GM12872 (cell line): ENCODE data around the gene LGALS4.

Experiments used
- CTCF ChIP-seq: IDR thresholded peaks from 3 replicates; pipeline ENCODE4 v1.5.1; 2011; ENCODE audit warnings: low read depth, mild to moderate bottlenecking, low read length, moderate library complexity; ENCODE audit not compliant: insufficient read depth

The LGALS4 gene

GRCh38 chr19:38845374-38846024 lies 32.8 kb upstream of the LGALS4 start:
- TF ChIP-seq CTCF: no peak

GRCh38 chr19:38844093-38844686 lies 31.4 kb upstream of the LGALS4 start:
- TF ChIP-seq CTCF: no peak

GRCh38 chr19:38843175-38843758 lies 30.5 kb upstream of the LGALS4 start:
- TF ChIP-seq CTCF: no peak

- TF ChIP-seq CTCF: no peak
These were observed 29.9 kb upstream of the LGALS4 start for GRCh38 chr19:38842439-38843174.

- no peak for TF ChIP-seq CTCF
These were observed 29.2 kb upstream of the LGALS4 start for GRCh38 chr19:38841787-38842438.

- TF ChIP-seq CTCF: no peak
These were observed 28.5 kb upstream of the LGALS4 start for GRCh38 chr19:38841180-38841766.
